GM18907 (cell line): ENCODE data around the gene STK24.

Experiments used
- ATAC-seq: cut with Tn5 transposase; IDR thresholded peaks from one replicate; pipeline ENCODE4 v1.9.1; 2021; ENCODE audit warnings: mild to moderate bottlenecking, moderate library complexity; ENCODE audit not compliant: unreplicated experiment

STK24 gene

GRCh38 chr13:98494769-98495168, 82.1 kb downstream of the STK24 start:
- ATAC-seq = no peak

GRCh38 chr13:98493042-98493712, 83.7 kb downstream of the STK24 start:
- ATAC-seq = no peak

- no peak for ATAC-seq
These were observed 84.4 kb downstream of the STK24 start for GRCh38 chr13:98492335-98493041.

GRCh38 chr13:98490866-98491265, 86.0 kb downstream of the STK24 start:
- ATAC-seq = no peak

GRCh38 chr13:98490195-98490836, 86.6 kb downstream of the STK24 start:
- ATAC-seq = no peak

GRCh38 chr13:98489446-98490194, 87.3 kb downstream of the STK24 start:
- ATAC-seq = no peak

GRCh38 chr13:98488736-98489135, 88.2 kb downstream of the STK24 start:
- ATAC-seq = peak; percentile 58

- ATAC-seq = no peak
These were observed 89.4 kb downstream of the STK24 start for GRCh38 chr13:98487522-98487921.

- no peak for ATAC-seq
These were observed 89.9 kb downstream of the STK24 start for GRCh38 chr13:98487016-98487415.

- ATAC-seq = no peak
These were observed 90.5 kb downstream of the STK24 start for GRCh38 chr13:98486412-98486811.

GRCh38 chr13:98485561-98485960, 91.3 kb downstream of the STK24 start:
- ATAC-seq = no peak

- peak; percentile 44 for ATAC-seq
These were observed 92.4 kb downstream of the STK24 start for GRCh38 chr13:98484289-98485219.

- no peak for ATAC-seq
These were observed 93.2 kb downstream of the STK24 start for GRCh38 chr13:98483601-98484288.

- no peak for ATAC-seq
These were observed 94.1 kb downstream of the STK24 start for GRCh38 chr13:98482476-98483444.

- ATAC-seq = peak; percentile 28
These were observed 95.7 kb downstream of the STK24 start for GRCh38 chr13:98480915-98481877.

- ATAC-seq = no peak
These were observed 97.4 kb downstream of the STK24 start for GRCh38 chr13:98479496-98480003.
